ENCODE data around the gene JADE1.

GRCh38 chr4:128823025-128823661, 13.6 kb downstream of the JADE1 start:
- no peak for TF ChIP-seq CTCF (IDR thresholded peaks at IDR 0.05)
- TF ChIP-seq POLR2AphosphoS5 (IDR thresholded peaks at IDR 0.05) = no peak
- TF ChIP-seq POLR2A (IDR thresholded peaks at IDR 0.05) = no peak
- TF ChIP-seq EP300 (IDR thresholded peaks at IDR 0.05) = no peak

Data from suprapubic skin (tissue), 4 donors.